Measurements from ENCODE around the gene DMAC2.
"Not testable (repeated sequence)": the region's sequence is repeated elsewhere in the genome, so short reads cannot be mapped to it uniquely, and the experiment has no call there.

The DMAC2 gene

GRCh38 chr19:41478171-41478570 is 38.5 kb upstream of the DMAC2 start:
- DNase-seq (ENCODE audit: low spot score): no peak
- in situ Hi-C loops (cut with MboI; ENCODE audit: low sequenced_read_pairs, unreplicated experiment): no loop called here
- TF ChIP-seq CTCF (IDR thresholded peaks at IDR 0.05; ENCODE audit: borderline replicate concordance, control extremely low read depth, extremely low read depth, insufficient read depth, missing control alignments): no peak

DNA sequence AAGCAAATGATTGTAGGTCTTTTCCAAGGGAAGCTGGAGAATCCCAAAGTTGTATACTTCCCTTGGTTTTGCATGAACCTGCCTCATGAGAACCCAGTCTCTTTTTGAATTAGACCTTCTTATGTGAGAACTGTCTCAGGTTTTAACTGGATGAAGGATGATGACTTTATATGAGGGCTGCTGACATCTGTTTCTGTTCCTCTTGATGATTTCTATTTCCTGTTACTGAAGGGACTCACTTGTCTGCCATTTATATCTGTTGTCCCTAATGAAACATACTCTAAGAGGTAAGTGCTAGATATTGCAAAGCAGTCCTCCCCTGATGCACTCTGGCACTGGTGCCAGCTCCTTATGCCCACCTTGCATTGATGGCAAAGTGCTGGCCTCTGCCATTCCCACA is 36.9 kb upstream of the DMAC2 start:
- DNase-seq (ENCODE audit: low spot score): no peak
- no peak for TF ChIP-seq CTCF (IDR thresholded peaks at IDR 0.05; ENCODE audit: borderline replicate concordance, control extremely low read depth, extremely low read depth, insufficient read depth, missing control alignments)
- in situ Hi-C loops (cut with MboI; ENCODE audit: low sequenced_read_pairs, unreplicated experiment): no loop called here

- DNase-seq (ENCODE audit: low spot score); in situ Hi-C loops (cut with MboI; ENCODE audit: low sequenced_read_pairs, unreplicated experiment): not testable (repeated sequence)
Measured at GRCh38 chr19:41463257-41464256, 23.8 kb upstream of the DMAC2 start.

DNA sequence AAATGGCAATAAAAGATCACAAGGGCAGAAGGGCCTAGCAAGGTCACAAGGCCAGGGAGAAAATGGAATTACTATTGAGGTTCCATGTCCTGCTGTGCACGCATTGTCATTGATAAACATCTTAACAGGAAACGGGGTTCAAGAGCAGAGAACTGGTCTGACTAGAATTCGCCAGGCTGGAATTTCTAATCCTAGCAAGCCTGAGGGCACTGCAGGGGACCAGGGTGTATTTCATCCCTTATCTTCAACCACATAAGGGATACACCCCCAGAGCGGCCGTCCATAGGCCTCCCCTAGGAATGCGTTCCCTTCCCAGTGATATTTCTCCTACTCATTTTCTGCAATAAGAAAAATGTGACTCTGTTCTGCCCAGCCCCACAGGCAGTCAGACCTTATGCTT is 22.8 kb upstream of the DMAC2 start:
- TF ChIP-seq CTCF (IDR thresholded peaks at IDR 0.05; ENCODE audit: borderline replicate concordance, control extremely low read depth, extremely low read depth, insufficient read depth, missing control alignments): no peak
- DNase-seq (ENCODE audit: low spot score): no peak
- in situ Hi-C loops (cut with MboI; ENCODE audit: low sequenced_read_pairs, unreplicated experiment): no loop called here

DNA sequence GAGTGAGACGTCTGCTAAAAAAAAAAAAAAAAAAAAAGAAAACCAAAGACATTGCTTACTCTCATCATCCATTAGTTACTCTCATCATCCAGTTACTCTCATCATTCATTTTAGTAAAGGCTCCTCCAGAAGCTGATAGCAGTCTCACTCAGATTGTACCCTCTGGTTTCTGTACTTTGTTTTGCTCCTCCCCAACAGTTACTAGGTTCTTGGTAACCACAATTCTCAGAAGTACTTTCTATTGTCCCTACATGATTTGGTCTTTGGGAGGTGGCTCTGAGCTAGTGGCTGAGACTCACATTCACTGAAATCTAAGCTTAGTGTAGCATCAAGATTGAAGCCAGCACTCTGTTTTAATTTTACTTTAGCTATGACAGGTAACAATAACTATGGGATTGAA is 17.5 kb upstream of the DMAC2 start:
- no peak for DNase-seq (ENCODE audit: low spot score)
- in situ Hi-C loops (cut with MboI; ENCODE audit: low sequenced_read_pairs, unreplicated experiment): no loop called here
- TF ChIP-seq CTCF (IDR thresholded peaks at IDR 0.05; ENCODE audit: borderline replicate concordance, control extremely low read depth, extremely low read depth, insufficient read depth, missing control alignments): no peak

DNA sequence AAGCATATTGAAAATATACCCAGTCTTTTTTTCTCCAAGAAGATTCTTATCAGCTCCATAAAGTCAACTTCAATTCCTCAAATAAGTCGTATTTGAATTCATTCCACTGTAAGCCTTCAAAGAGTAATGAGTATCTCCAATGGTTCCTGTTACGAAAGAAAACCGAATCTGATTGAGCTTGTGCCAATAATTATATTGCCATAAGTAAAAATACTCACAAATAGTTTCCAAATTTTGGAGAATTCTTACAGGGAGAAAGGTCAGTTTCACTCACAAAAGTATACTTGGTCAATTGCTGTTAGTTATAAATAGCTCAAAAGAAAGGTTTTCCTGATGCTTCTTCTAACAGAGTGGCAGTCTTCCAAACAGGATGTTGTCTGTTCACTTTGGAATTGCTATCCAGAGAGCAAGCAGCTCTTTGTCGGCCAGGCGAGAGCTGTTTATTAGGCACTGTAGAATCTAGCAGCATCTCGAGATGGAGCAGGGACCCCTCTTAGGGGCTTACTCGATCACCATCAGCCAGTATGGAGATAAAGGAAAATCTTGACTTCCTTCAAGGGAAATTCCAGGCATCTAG is 16.7 kb upstream of the DMAC2 start:
- TF ChIP-seq CTCF (IDR thresholded peaks at IDR 0.05; ENCODE audit: borderline replicate concordance, control extremely low read depth, extremely low read depth, insufficient read depth, missing control alignments): no peak
- in situ Hi-C loops (cut with MboI; ENCODE audit: low sequenced_read_pairs, unreplicated experiment): no loop called here
- DNase-seq (ENCODE audit: low spot score): no peak

GRCh38 chr19:41455936-41456335 is 16.2 kb upstream of the DMAC2 start:
- no peak for TF ChIP-seq CTCF (IDR thresholded peaks at IDR 0.05; ENCODE audit: borderline replicate concordance, control extremely low read depth, extremely low read depth, insufficient read depth, missing control alignments)
- in situ Hi-C loops (cut with MboI; ENCODE audit: low sequenced_read_pairs, unreplicated experiment): no loop called here
- DNase-seq (ENCODE audit: low spot score): no peak

Data from GM13976 (cell line).